PFSK-1 (cell line): ENCODE data around the gene PCDHGA1.

Source experiments
- FOXP2 ChIP-seq: optimal IDR thresholded peaks from 2 replicates; pipeline ENCODE3; 2011; ENCODE audit warnings: borderline replicate concordance, control low read depth, inconsistent platforms; ENCODE audit not compliant: insufficient read depth; ENCODE audit errors: extremely low read length, extremely low read depth
- POLR2AphosphoS5 ChIP-seq: IDR thresholded peaks from 2 replicates; pipeline ENCODE4 v1.6.1; 2012; ENCODE audit warnings: low read depth, mild to moderate bottlenecking, control low read depth, low read length, moderate library complexity
- SIN3A ChIP-seq: IDR thresholded peaks from 2 replicates; pipeline ENCODE4 v1.6.1; 2012; ENCODE audit warnings: mild to moderate bottlenecking, low read length, moderate library complexity, borderline replicate concordance; ENCODE audit not compliant: insufficient read depth
- TAF1 ChIP-seq: IDR thresholded peaks from 2 replicates; pipeline ENCODE4 v1.6.1; 2012; ENCODE audit warnings: low read length, control low read depth, borderline replicate concordance; ENCODE audit not compliant: insufficient read depth
- TF ChIP-seq, protein P1 (sequence below), 2 experiments: IDR thresholded peaks; 2 replicates each; pipeline versions ENCODE4 v1.6.1 to v1.8.0; 2011 to 2012; ENCODE audit warnings: low read depth in 2 of 2, low read length in 2 of 2, control low read depth in 1 of 2, inconsistent platforms in 1 of 2, mild to moderate bottlenecking in 1 of 2, moderate library complexity in 1 of 2; ENCODE audit not compliant: insufficient read depth in 1 of 2

Gene PCDHGA1

DNA sequence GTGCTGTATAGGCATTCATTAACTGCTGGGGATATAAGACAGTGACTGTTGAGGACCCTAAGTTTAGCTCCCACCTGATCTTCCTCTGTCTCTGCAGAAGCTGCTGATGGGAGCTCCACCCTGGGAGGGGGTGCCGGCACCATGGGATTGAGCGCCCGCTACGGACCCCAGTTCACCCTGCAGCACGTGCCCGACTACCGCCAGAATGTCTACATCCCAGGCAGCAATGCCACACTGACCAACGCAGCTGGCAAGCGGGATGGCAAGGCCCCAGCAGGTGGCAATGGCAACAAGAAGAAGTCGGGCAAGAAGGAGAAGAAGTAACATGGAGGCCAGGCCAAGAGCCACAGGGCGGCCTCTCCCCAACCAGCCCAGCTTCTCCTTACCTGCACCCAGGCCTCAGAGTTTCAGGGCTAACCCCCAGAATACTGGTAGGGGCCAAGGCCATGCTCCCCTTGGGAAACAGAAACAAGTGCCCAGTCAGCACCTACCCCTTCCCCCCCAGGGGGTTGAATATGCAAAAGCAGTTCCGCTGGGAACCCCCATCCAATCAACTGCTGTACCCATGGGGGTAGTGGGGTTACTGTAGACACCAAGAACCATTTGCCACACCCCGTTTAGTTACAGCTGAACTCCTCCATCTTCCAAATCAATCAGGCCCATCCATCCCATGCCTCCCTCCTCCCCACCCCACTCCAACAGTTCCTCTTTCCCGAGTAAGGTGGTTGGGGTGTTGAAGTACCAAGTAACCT is 180.7 kb downstream of the PCDHGA1 start:
- TF ChIP-seq, protein P1, sequence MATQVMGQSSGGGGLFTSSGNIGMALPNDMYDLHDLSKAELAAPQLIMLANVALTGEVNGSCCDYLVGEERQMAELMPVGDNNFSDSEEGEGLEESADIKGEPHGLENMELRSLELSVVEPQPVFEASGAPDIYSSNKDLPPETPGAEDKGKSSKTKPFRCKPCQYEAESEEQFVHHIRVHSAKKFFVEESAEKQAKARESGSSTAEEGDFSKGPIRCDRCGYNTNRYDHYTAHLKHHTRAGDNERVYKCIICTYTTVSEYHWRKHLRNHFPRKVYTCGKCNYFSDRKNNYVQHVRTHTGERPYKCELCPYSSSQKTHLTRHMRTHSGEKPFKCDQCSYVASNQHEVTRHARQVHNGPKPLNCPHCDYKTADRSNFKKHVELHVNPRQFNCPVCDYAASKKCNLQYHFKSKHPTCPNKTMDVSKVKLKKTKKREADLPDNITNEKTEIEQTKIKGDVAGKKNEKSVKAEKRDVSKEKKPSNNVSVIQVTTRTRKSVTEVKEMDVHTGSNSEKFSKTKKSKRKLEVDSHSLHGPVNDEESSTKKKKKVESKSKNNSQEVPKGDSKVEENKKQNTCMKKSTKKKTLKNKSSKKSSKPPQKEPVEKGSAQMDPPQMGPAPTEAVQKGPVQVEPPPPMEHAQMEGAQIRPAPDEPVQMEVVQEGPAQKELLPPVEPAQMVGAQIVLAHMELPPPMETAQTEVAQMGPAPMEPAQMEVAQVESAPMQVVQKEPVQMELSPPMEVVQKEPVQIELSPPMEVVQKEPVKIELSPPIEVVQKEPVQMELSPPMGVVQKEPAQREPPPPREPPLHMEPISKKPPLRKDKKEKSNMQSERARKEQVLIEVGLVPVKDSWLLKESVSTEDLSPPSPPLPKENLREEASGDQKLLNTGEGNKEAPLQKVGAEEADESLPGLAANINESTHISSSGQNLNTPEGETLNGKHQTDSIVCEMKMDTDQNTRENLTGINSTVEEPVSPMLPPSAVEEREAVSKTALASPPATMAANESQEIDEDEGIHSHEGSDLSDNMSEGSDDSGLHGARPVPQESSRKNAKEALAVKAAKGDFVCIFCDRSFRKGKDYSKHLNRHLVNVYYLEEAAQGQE (IDR thresholded peaks at IDR 0.05; ENCODE audit: insufficient read depth in 1 of 2, low read depth in 2 of 2, low read length in 2 of 2), result no peak
- TF ChIP-seq FOXP2 (no peak), TAF1 (no peak), SIN3A (no peak), POLR2AphosphoS5 (no peak)

GRCh38 chr5:141511771-141512325 is 181.5 kb downstream of the PCDHGA1 start:
- TF ChIP-seq, protein P1 (IDR thresholded peaks at IDR 0.05; ENCODE audit: insufficient read depth in 1 of 2, low read depth in 2 of 2, low read length in 2 of 2), result no peak
- TF ChIP-seq POLR2AphosphoS5, result no peak
- TF ChIP-seq SIN3A, result no peak
- no peak for TF ChIP-seq TAF1
- TF ChIP-seq FOXP2, result no peak

DNA sequence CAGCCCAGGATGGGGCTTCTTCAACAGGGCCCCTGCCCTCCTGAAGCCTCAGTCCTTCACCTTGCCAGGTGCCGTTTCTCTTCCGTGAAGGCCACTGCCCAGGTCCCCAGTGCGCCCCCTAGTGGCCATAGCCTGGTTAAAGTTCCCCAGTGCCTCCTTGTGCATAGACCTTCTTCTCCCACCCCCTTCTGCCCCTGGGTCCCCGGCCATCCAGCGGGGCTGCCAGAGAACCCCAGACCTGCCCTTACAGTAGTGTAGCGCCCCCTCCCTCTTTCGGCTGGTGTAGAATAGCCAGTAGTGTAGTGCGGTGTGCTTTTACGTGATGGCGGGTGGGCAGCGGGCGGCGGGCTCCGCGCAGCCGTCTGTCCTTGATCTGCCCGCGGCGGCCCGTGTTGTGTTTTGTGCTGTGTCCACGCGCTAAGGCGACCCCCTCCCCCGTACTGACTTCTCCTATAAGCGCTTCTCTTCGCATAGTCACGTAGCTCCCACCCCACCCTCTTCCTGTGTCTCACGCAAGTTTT is 182.1 kb downstream of the PCDHGA1 start:
- TF ChIP-seq SIN3A (no peak), FOXP2 (no peak), POLR2AphosphoS5 (no peak), TAF1 (no peak)
- TF ChIP-seq, protein P1 (IDR thresholded peaks at IDR 0.05; ENCODE audit: insufficient read depth in 1 of 2, low read depth in 2 of 2, low read length in 2 of 2), result no peak

GRCh38 chr5:141512911-141513626 is 182.8 kb downstream of the PCDHGA1 start:
- no peak for TF ChIP-seq TAF1
- no peak for TF ChIP-seq SIN3A
- no peak for TF ChIP-seq FOXP2
- TF ChIP-seq, protein P1 (IDR thresholded peaks at IDR 0.05; ENCODE audit: insufficient read depth in 1 of 2, low read depth in 2 of 2, low read length in 2 of 2), result no peak
- no peak for TF ChIP-seq POLR2AphosphoS5
